Neural cell (in vitro differentiated cells): Measurements from ENCODE around the gene DPYD. TPM values are rescaled to one million over a fixed set of nuclear protein-coding genes. Genes with fewer than 3 reads are reported as not detected.

Source experiments
- H2AFZ ChIP-seq: fragments of 200-600, 300-800 bp; sonication (generic), shearing (Covaris generic); 2 replicates; pipeline ENCODE4 v1.6.0; 2014; ENCODE audit warnings: low read depth, mild to moderate bottlenecking, antibody characterized with exemption, low read length, moderate library complexity
- H3F3A ChIP-seq: fragments of 200-600 bp; shearing (Covaris generic); 2 replicates; pipeline ENCODE4 v1.6.1; 2016; ENCODE audit warnings: mild to moderate bottlenecking, moderate library complexity, mixed read lengths, antibody characterized with exemption, low read length; ENCODE audit not compliant: insufficient read depth, poor library complexity, severe bottlenecking
- H3K27ac ChIP-seq: fragments of 200-600, 300-800 bp; sonication (generic), shearing (Covaris generic); 2 replicates; pipeline ENCODE4 v1.5.1; 2014; ENCODE audit warnings: mild to moderate bottlenecking, low read length, moderate library complexity
- H3K27me3 ChIP-seq: fragments of 300-800, 200-600 bp; sonication (generic), shearing (Covaris generic); 2 replicates; pipeline ENCODE4 v1.6.0; 2014; ENCODE audit warnings: mild to moderate bottlenecking, low read depth, low read length, moderate library complexity; ENCODE audit not compliant: insufficient read depth
- H3K36me3 ChIP-seq: fragments of 300-800, 200-600 bp; sonication (generic), shearing (Covaris generic); 2 replicates; pipeline ENCODE4 v1.5.1; 2014; ENCODE audit warnings: mild to moderate bottlenecking, antibody characterized with exemption, low read length, moderate library complexity; ENCODE audit not compliant: insufficient read depth
- H3K4me2 ChIP-seq: fragments of 300-800, 200-600 bp; sonication (generic), shearing (Covaris generic); 2 replicates; pipeline ENCODE4 v1.6.0; 2014; ENCODE audit warnings: mild to moderate bottlenecking, low read length
- H3K4me3 ChIP-seq: fragments of 300-800, 200-600 bp; sonication (generic), shearing (Covaris generic); 2 replicates; pipeline ENCODE4 v1.5.1; 2014; ENCODE audit warnings: mild to moderate bottlenecking, low read length, moderate library complexity
- H3K79me2 ChIP-seq: fragments of 200-600 bp; shearing (Covaris generic); replicated peaks from 2 replicates; pipeline ENCODE4 v1.6.0; 2014; ENCODE audit warnings: mild to moderate bottlenecking, low read length, moderate library complexity; ENCODE audit not compliant: insufficient read depth
- H3K9ac ChIP-seq: fragments of 300-800, 200-600 bp; sonication (generic), shearing (Covaris generic); 2 replicates; pipeline ENCODE4 v1.6.1; 2016; ENCODE audit warnings: mild to moderate bottlenecking, low read length, mixed read lengths
- H3K9me2 ChIP-seq: fragments of 200-600 bp; shearing (Covaris generic); 2 replicates; pipeline ENCODE4 v1.6.1; 2016; ENCODE audit warnings: mild to moderate bottlenecking, low read length, mixed read lengths; ENCODE audit not compliant: insufficient read depth
- H3K9me3 ChIP-seq: fragments of 200-600, 300-800 bp; sonication (generic), shearing (Covaris generic); 2 replicates; pipeline ENCODE4 v1.6.1; 2016; ENCODE audit warnings: mild to moderate bottlenecking, mixed run types, low read length, moderate library complexity, mixed read lengths
- H4K20me1 ChIP-seq: fragments of 200-600 bp; shearing (Covaris generic); 2 replicates; pipeline ENCODE4 v1.6.1; 2016; ENCODE audit warnings: mild to moderate bottlenecking, mixed run types; ENCODE audit not compliant: insufficient read depth
- EP300 ChIP-seq: fragments of 450-650 bp; conservative IDR thresholded peaks from 2 replicates; pipeline ENCODE4 v1.6.1; 2014; ENCODE audit warnings: antibody characterized with exemption, mild to moderate bottlenecking, moderate library complexity; ENCODE audit not compliant: poor library complexity, severe bottlenecking
- EZH2 ChIP-seq: fragments of 200-600, 300-800 bp; shearing (Covaris generic), sonication (generic); IDR thresholded peaks from 2 replicates; pipeline ENCODE4 v1.6.1; 2014; ENCODE audit warnings: antibody characterized with exemption, low read length, borderline replicate concordance, mild to moderate bottlenecking; ENCODE audit not compliant: insufficient read depth, poor library complexity, severe bottlenecking
- MXI1 ChIP-seq: fragments of 450-650 bp; conservative IDR thresholded peaks from 2 replicates; pipeline ENCODE4 v1.6.1; 2014; ENCODE audit warnings: antibody characterized with exemption, mild to moderate bottlenecking; ENCODE audit not compliant: poor library complexity, severe bottlenecking
- POLR2AphosphoS5 ChIP-seq: IDR thresholded peaks from 2 replicates; pipeline ENCODE4 v1.6.1; 2012
- RAD21 ChIP-seq: fragments of 450-650 bp; conservative IDR thresholded peaks from 2 replicates; pipeline ENCODE4 v1.6.1; 2014; ENCODE audit warnings: antibody characterized with exemption, mild to moderate bottlenecking, moderate library complexity
- SMC3 ChIP-seq: fragments of 450-650 bp; conservative IDR thresholded peaks from 2 replicates; pipeline ENCODE4 v1.6.1; 2014; ENCODE audit warnings: antibody characterized with exemption, mild to moderate bottlenecking, moderate library complexity; ENCODE audit not compliant: poor library complexity
- TAF1 ChIP-seq: IDR thresholded peaks from 2 replicates; pipeline ENCODE4 v1.6.1; 2012; ENCODE audit warnings: low read depth
- polyA plus RNA-seq: library from polyadenylated mRNA; depleted of rRNA; stranded (reverse); fragments of >200 nt; gene quantifications from 2 replicates; pipeline ENCODE4 v1.2.3, GENCODE V29; 2014
- TF ChIP-seq, protein P1 (sequence below): fragments of 450-650 bp; IDR thresholded peaks from 2 replicates; pipeline ENCODE4 v1.5.1; 2014; ENCODE audit warnings: antibody characterized with exemption, mild to moderate bottlenecking, moderate library complexity; ENCODE audit not compliant: poor library complexity, severe bottlenecking
- TF ChIP-seq, protein P2 (sequence below): IDR thresholded peaks from 2 replicates; pipeline ENCODE4 v1.6.1; 2012; ENCODE audit warnings: borderline replicate concordance

DPYD gene
- polyA plus RNA-seq, 1 donor from 2014 or later = 6.7 TPM

DNA sequence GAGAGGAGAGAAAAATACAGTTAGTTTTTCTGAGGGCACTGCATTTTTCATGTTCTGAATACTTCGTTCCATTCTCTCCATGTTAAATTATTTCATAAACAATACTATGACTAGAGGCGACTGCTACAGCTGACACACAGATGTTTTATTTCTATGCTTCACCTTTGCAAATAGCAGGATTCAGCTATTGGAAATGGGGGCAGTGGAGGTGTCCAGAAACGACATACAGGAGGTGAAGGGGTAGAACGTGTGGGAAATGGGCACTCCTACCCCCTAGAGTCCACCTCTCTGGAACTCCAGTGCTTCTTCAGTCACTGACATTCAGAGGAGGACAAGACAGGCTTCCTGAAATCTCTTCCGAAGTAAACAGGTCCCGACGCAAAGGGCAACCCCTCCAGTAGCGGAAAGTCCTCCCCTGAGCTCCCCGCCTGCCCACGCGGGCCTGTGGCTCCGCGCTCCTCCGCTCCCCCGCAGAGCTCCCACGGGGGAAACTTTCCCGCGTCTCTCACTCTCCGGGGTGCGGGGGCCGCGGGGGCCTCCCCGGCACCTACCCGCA lies 480 bp downstream of the DPYD start:
- Histone ChIP-seq H3K4me3 (peak overlapping the region; percentile 89), H3K9me3 (no peaks in the 10 kb centered on the region), H3K9ac (peak overlapping the region; percentile 63), H3K27ac (no peak overlapping the region), H3K27me3 (no peaks in the 10 kb centered on the region), H3K9me2 (no peaks in the 10 kb centered on the region), H3K4me2 (peak overlapping the region; percentile 45), H3K79me2 (peaks cover 14% of the 10 kb centered on the region), H4K20me1 (no peaks in the 10 kb centered on the region), H2AFZ (no peak overlapping the region), H3F3A (peaks cover 2% of the 10 kb centered on the region), H3K36me3 (no peaks in the 10 kb centered on the region)
- no peak for TF ChIP-seq SMC3
- TF ChIP-seq, protein P1, sequence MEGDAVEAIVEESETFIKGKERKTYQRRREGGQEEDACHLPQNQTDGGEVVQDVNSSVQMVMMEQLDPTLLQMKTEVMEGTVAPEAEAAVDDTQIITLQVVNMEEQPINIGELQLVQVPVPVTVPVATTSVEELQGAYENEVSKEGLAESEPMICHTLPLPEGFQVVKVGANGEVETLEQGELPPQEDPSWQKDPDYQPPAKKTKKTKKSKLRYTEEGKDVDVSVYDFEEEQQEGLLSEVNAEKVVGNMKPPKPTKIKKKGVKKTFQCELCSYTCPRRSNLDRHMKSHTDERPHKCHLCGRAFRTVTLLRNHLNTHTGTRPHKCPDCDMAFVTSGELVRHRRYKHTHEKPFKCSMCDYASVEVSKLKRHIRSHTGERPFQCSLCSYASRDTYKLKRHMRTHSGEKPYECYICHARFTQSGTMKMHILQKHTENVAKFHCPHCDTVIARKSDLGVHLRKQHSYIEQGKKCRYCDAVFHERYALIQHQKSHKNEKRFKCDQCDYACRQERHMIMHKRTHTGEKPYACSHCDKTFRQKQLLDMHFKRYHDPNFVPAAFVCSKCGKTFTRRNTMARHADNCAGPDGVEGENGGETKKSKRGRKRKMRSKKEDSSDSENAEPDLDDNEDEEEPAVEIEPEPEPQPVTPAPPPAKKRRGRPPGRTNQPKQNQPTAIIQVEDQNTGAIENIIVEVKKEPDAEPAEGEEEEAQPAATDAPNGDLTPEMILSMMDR = no peak

DNA sequence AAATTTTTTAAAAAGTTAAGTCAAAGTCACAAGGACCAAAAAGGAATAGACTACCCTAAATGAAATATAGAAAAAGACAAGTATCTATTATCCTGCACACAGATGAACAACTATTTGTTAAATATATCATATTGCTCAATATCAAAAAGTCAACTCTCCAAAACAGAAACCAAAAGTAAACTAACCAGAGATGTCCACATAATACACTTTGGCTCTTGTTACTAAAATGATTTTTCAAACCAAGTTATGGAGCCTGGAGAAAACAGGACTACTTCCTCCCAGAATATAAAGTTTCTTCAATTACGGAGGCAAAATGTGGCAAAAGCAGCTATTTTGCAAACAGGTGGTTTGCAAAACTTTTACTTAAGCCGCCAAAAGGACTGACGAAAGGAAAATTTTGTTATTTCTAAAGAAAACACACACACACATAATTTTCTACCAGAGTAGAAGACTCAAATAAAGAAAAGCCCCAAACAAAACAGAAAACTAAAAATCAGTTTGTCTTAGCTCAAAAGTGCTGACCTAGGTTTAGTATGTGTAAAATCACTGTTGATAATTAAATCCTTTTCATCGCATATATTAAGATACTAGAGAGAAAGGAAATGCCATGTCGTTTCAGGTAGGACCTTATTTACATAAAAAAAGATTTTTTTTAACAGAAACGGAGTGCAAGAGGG lies 1.1 kb downstream of the DPYD start:
- TF ChIP-seq, protein P2, sequence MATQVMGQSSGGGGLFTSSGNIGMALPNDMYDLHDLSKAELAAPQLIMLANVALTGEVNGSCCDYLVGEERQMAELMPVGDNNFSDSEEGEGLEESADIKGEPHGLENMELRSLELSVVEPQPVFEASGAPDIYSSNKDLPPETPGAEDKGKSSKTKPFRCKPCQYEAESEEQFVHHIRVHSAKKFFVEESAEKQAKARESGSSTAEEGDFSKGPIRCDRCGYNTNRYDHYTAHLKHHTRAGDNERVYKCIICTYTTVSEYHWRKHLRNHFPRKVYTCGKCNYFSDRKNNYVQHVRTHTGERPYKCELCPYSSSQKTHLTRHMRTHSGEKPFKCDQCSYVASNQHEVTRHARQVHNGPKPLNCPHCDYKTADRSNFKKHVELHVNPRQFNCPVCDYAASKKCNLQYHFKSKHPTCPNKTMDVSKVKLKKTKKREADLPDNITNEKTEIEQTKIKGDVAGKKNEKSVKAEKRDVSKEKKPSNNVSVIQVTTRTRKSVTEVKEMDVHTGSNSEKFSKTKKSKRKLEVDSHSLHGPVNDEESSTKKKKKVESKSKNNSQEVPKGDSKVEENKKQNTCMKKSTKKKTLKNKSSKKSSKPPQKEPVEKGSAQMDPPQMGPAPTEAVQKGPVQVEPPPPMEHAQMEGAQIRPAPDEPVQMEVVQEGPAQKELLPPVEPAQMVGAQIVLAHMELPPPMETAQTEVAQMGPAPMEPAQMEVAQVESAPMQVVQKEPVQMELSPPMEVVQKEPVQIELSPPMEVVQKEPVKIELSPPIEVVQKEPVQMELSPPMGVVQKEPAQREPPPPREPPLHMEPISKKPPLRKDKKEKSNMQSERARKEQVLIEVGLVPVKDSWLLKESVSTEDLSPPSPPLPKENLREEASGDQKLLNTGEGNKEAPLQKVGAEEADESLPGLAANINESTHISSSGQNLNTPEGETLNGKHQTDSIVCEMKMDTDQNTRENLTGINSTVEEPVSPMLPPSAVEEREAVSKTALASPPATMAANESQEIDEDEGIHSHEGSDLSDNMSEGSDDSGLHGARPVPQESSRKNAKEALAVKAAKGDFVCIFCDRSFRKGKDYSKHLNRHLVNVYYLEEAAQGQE = no peak
- TF ChIP-seq, protein P1 = no peak
- TF ChIP-seq MXI1 (no peak), SMC3 (no peak), TAF1 (no peak), RAD21 (no peak), EP300 (no peak), POLR2AphosphoS5 (no peak), EZH2 (no peak)
- H3K9me2 ChIP-seq = no peaks in the 10 kb centered on the region
- H3K9ac ChIP-seq = peak overlapping the region; percentile 63
- no peak overlapping the region for H2AFZ ChIP-seq
- H3K36me3 ChIP-seq = no peaks in the 10 kb centered on the region
- H3K9me3 ChIP-seq = no peaks in the 10 kb centered on the region
- H3F3A ChIP-seq = peaks cover 2% of the 10 kb centered on the region
- H3K4me2 ChIP-seq = peak overlapping the region; percentile 45
- no peaks in the 10 kb centered on the region for H4K20me1 ChIP-seq
- peaks cover 14% of the 10 kb centered on the region for H3K79me2 ChIP-seq
- H3K27ac ChIP-seq = no peak overlapping the region
- peak overlapping the region; percentile 89 for H3K4me3 ChIP-seq
- H3K27me3 ChIP-seq = no peaks in the 10 kb centered on the region
